Measurements from ENCODE around the gene MBD3L2B. TPM values are rescaled to one million over a fixed set of nuclear protein-coding genes. Genes with fewer than 3 reads are reported as not detected.
"Not testable (repeated sequence)": the region's sequence is repeated elsewhere in the genome, so short reads cannot be mapped to it uniquely, and the experiment has no call there.

MBD3L2B gene
- polyA plus RNA-seq, 1 donor = 0.12 TPM

DNA sequence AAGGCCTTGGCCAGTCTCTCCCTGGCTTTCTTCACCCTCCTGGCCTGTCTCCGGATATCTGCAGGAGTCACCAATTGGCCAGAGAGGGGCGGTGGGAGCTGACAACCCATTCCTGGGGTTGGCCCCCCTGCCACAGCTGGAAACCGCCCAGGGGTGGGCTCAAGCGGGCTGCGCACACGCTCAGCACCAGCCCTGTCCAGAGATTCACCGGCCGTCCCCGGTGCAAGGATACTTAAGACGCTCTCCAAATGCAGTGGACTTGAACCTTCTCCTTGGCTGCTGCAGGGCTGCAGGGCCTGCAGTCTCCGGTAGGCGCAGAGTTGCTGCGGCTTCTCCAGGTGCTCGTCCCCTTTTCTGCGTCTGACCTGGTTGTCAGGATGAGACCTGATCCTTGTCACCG, 35.1 kb upstream of the MBD3L2B start:
- not testable (repeated sequence) for DNase-seq; H3K27me3 ChIP-seq (ENCODE audit: control insufficient read depth, insufficient read depth, low read length)
- no CpG with 5 or more reads among the region's 16 CpGs for WGBS (ENCODE audit: insufficient coverage, low lambda C conversion rate)

DNA sequence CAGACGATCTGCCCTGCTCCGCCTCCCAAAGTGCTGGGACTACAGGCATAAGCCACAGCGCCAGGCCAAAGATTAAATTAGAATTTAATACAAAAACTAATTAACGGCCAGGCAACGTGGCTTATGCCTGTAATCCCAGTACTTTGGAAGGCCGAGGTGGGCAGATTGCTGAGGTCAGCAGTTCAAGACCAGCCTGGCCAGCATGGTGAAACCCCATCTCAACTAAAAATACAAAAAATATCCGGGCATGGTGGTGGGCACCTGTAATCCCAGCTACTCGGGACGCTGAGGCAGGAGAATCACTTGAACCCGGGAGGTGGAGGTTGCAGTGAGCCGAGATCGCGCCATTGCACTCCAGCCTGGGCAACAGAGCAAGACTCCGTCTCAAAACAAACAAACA, 34.4 kb upstream of the MBD3L2B start:
- H3K4me1 ChIP-seq (ENCODE audit: control insufficient read depth, insufficient read depth, low read length); DNase-seq; H3K4me3 ChIP-seq (ENCODE audit: low read length); H3K27ac ChIP-seq (ENCODE audit: low read length); H3K9me3 ChIP-seq (ENCODE audit: control insufficient read depth, low read depth, low read length); H3K36me3 ChIP-seq (ENCODE audit: control insufficient read depth, insufficient read depth, low read length); H3K27me3 ChIP-seq (ENCODE audit: control insufficient read depth, insufficient read depth, low read length): not testable (repeated sequence)
- 100% methylated on average over 2 of the region's 14 CpGs for WGBS (ENCODE audit: insufficient coverage, low lambda C conversion rate)

More for the DNA sequence above, 35.1 kb upstream of the MBD3L2B start:
- not testable (repeated sequence) for H3K36me3 ChIP-seq (ENCODE audit: control insufficient read depth, insufficient read depth, low read length); H3K9me3 ChIP-seq (ENCODE audit: control insufficient read depth, low read depth, low read length); H3K4me1 ChIP-seq (ENCODE audit: control insufficient read depth, insufficient read depth, low read length); H3K27ac ChIP-seq (ENCODE audit: low read length); H3K4me3 ChIP-seq (ENCODE audit: low read length)

DNA sequence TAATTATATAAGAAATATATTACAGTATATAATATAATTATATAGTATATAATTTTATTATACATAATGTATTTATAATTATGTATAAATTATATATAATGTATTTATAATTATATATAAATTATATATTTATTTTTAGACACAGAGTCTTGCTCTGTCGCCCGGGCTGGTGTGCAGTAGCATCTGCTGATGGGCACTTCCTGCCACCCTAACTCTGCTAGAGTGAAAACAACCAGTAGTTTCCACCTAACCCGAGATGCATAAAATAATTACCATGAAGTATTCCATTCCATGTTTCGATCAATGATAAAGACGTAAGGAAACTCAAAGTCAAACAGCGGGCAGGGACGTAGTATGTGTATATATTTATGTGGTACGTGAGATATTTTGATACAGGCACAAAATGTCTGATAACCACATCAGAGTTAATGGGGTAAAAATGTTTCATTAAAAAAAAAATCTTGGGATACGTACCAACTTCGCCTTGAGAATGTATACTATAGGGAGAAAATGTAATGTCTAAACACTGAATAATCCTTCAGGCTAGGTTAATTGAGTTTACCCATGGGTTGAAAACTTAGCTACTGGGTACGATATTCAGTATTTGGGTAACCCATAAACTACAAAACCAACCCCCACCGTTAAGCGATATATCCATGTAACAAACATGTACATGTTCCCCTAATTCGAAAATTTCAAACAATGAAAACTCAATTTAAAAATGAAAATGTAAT, 33.6 kb upstream of the MBD3L2B start:
- not testable (repeated sequence) for H3K4me3 ChIP-seq (ENCODE audit: low read length); DNase-seq; H3K9me3 ChIP-seq (ENCODE audit: control insufficient read depth, low read depth, low read length); H3K27me3 ChIP-seq (ENCODE audit: control insufficient read depth, insufficient read depth, low read length); H3K4me1 ChIP-seq (ENCODE audit: control insufficient read depth, insufficient read depth, low read length); H3K27ac ChIP-seq (ENCODE audit: low read length); H3K36me3 ChIP-seq (ENCODE audit: control insufficient read depth, insufficient read depth, low read length)
- 100% methylated on average over 4 of the region's 14 CpGs for WGBS (ENCODE audit: insufficient coverage, low lambda C conversion rate)

DNA sequence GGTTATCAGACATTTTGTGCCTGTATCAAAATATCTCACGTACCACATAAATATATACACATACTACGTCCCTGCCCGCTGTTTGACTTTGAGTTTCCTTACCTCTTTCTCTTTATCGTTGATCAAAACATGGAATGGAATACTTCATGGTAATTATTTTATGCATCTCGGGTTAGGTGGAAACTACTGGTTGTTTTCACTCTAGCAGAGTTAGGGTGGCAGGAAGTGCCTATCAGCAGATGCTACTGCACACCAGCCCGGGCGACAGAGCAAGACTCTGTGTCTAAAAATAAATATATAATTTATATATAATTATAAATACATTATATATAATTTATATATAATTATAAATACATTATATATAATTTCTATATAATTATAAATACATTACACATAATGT, 31.7 kb upstream of the MBD3L2B start:
- H3K27ac ChIP-seq (ENCODE audit: low read length); H3K36me3 ChIP-seq (ENCODE audit: control insufficient read depth, insufficient read depth, low read length); H3K4me1 ChIP-seq (ENCODE audit: control insufficient read depth, insufficient read depth, low read length); H3K4me3 ChIP-seq (ENCODE audit: low read length); H3K27me3 ChIP-seq (ENCODE audit: control insufficient read depth, insufficient read depth, low read length); DNase-seq; H3K9me3 ChIP-seq (ENCODE audit: control insufficient read depth, low read depth, low read length): not testable (repeated sequence)
- 100% methylated on average over 2 of the region's 7 CpGs for WGBS (ENCODE audit: insufficient coverage, low lambda C conversion rate)

DNA sequence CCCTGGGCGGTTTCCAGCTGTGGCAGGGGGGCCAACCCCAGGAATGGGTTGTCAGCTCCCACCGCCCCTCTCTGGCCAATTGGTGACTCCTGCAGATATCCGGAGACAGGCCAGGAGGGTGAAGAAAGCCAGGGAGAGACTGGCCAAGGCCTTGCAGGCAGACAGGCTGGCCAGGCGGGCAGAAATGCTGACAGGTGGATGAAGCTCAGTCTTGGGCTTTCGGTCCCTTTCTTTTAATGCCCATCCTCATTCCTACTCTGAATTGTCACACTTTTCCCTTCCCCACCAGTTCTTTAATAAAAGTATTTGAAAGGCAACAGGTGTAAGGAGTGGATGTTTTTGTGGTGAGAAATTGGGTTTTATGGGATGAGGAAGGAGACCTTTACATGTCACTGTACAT, 30.2 kb upstream of the MBD3L2B start:
- DNase-seq; H3K4me3 ChIP-seq (ENCODE audit: low read length); H3K9me3 ChIP-seq (ENCODE audit: control insufficient read depth, low read depth, low read length); H3K36me3 ChIP-seq (ENCODE audit: control insufficient read depth, insufficient read depth, low read length); H3K27ac ChIP-seq (ENCODE audit: low read length); H3K27me3 ChIP-seq (ENCODE audit: control insufficient read depth, insufficient read depth, low read length); H3K4me1 ChIP-seq (ENCODE audit: control insufficient read depth, insufficient read depth, low read length): not testable (repeated sequence)
- 100% methylated on average over 1 of the region's 5 CpGs for WGBS (ENCODE audit: insufficient coverage, low lambda C conversion rate)

DNA sequence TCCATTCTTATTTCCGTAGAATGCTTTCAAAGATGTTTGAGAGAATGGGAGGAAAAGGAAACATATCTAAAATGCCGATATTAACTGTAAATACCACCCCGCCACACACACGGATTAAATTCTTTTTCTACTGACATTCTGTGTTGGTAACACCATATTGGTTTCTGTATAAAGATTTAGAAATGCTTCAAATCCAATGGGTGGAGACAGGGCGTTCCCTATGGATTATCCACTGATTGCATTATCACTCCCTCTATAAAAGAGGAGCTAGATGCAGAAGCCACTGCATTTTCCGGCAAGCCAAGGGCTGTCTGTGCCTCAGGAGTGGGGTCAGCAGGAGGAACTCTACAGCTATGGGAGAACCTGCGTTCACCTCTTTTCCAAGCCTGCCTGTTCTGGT, 27.8 kb upstream of the MBD3L2B start, which contains the start of gene MBD3L2:
MBD3L2 (plus strand) TSS at position 301 of the 400 bp plus-strand sequence; CDS start at position 354, 53 bp downstream.
- not testable (repeated sequence) for H3K9me3 ChIP-seq (ENCODE audit: control insufficient read depth, low read depth, low read length); H3K4me1 ChIP-seq (ENCODE audit: control insufficient read depth, insufficient read depth, low read length); DNase-seq; H3K36me3 ChIP-seq (ENCODE audit: control insufficient read depth, insufficient read depth, low read length); H3K4me3 ChIP-seq (ENCODE audit: low read length); H3K27ac ChIP-seq (ENCODE audit: low read length); H3K27me3 ChIP-seq (ENCODE audit: control insufficient read depth, insufficient read depth, low read length)
- WGBS (ENCODE audit: insufficient coverage, low lambda C conversion rate) = no CpG with 5 or more reads among the region's 7 CpGs

DNA sequence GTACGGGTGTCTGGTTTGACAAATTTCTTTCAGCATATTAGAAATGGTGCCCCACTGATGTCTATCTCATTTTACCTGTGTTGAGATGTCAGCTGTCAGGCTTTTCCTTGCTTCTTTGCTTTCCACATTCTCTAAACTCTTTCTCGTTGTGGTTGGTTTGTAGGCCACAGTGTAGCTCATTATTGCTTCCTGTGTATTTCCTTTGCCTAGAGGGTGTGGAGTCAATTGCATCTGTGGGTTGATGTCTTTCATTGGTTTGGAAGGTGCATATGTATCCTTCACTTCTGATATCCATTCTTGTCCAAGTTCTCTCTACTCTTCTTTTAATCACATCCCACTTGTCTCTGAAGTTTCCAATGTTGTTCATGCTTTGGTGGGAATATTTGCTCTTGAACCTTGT, 20.3 kb upstream of the MBD3L2B start:
- not testable (repeated sequence) for H3K36me3 ChIP-seq (ENCODE audit: control insufficient read depth, insufficient read depth, low read length); DNase-seq; H3K9me3 ChIP-seq (ENCODE audit: control insufficient read depth, low read depth, low read length); H3K27ac ChIP-seq (ENCODE audit: low read length); H3K27me3 ChIP-seq (ENCODE audit: control insufficient read depth, insufficient read depth, low read length); H3K4me1 ChIP-seq (ENCODE audit: control insufficient read depth, insufficient read depth, low read length); H3K4me3 ChIP-seq (ENCODE audit: low read length)
- no CpG with 5 or more reads among the region's 2 CpGs for WGBS (ENCODE audit: insufficient coverage, low lambda C conversion rate)

DNA sequence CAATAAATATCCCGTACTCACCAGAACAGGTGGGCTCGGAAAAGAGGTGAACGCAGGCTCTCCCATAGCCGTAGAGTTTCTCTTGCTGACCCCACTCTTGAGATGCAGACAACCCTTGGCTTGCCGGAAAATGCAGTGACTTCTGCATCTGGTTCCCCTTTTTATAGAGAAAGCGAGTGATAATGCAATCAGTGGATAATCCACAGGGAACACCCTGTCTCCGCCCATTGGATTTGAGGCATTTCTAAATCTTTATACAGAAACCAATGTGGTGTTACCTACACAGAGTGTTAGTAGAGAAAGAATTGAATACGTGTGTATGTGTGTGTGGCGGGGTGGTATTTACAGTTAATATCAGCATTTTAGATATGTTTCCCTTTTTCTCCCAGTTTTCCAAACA, 18.8 kb upstream of the MBD3L2B start, which contains the start of gene MBD3L4:
MBD3L4 (minus strand) TSS at position 101 of the 400 bp plus-strand sequence; CDS start at position 66, 35 bp downstream.
- H3K27ac ChIP-seq (ENCODE audit: low read length); H3K9me3 ChIP-seq (ENCODE audit: control insufficient read depth, low read depth, low read length); H3K36me3 ChIP-seq (ENCODE audit: control insufficient read depth, insufficient read depth, low read length); H3K4me3 ChIP-seq (ENCODE audit: low read length); H3K27me3 ChIP-seq (ENCODE audit: control insufficient read depth, insufficient read depth, low read length); DNase-seq; H3K4me1 ChIP-seq (ENCODE audit: control insufficient read depth, insufficient read depth, low read length): not testable (repeated sequence)
- no CpG with 5 or more reads among the region's 9 CpGs for WGBS (ENCODE audit: insufficient coverage, low lambda C conversion rate)

DNA sequence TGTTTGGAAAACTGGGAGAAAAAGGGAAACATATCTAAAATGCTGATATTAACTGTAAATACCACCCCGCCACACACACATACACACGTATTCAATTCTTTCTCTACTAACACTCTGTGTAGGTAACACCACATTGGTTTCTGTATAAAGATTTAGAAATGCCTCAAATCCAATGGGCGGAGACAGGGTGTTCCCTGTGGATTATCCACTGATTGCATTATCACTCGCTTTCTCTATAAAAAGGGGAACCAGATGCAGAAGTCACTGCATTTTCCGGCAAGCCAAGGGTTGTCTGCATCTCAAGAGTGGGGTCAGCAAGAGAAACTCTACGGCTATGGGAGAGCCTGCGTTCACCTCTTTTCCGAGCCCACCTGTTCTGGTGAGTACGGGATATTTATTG, 9.0 kb upstream of the MBD3L2B start, which contains the start of gene MBD3L5:
MBD3L5 (plus strand) TSS at position 301 of the 400 bp plus-strand sequence; CDS start at position 335, 34 bp downstream.
- not testable (repeated sequence) for H3K4me1 ChIP-seq (ENCODE audit: control insufficient read depth, insufficient read depth, low read length); H3K4me3 ChIP-seq (ENCODE audit: low read length); H3K36me3 ChIP-seq (ENCODE audit: control insufficient read depth, insufficient read depth, low read length); H3K27me3 ChIP-seq (ENCODE audit: control insufficient read depth, insufficient read depth, low read length); H3K27ac ChIP-seq (ENCODE audit: low read length); DNase-seq; H3K9me3 ChIP-seq (ENCODE audit: control insufficient read depth, low read depth, low read length)
- no CpG with 5 or more reads among the region's 9 CpGs for WGBS (ENCODE audit: insufficient coverage, low lambda C conversion rate)

DNA sequence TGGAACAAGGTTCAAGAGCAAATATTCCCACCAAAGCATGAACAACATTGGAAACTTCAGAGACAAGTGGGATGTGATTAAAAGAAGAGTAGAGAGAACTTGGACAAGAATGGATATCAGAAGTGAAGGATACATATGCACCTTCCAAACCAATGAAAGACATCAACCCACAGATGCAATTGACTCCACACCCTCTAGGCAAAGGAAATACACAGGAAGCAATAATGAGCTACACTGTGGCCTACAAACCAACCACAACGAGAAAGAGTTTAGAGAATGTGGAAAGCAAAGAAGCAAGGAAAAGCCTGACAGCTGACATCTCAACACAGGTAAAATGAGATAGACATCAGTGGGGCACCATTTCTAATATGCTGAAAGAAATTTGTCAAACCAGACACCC, 7.6 kb upstream of the MBD3L2B start:
- DNase-seq; H3K27me3 ChIP-seq (ENCODE audit: control insufficient read depth, insufficient read depth, low read length); H3K36me3 ChIP-seq (ENCODE audit: control insufficient read depth, insufficient read depth, low read length); H3K27ac ChIP-seq (ENCODE audit: low read length); H3K4me3 ChIP-seq (ENCODE audit: low read length); H3K9me3 ChIP-seq (ENCODE audit: control insufficient read depth, low read depth, low read length); H3K4me1 ChIP-seq (ENCODE audit: control insufficient read depth, insufficient read depth, low read length): not testable (repeated sequence)
- WGBS (ENCODE audit: insufficient coverage, low lambda C conversion rate) = no CpG with 5 or more reads among the region's 1 CpG

DNA sequence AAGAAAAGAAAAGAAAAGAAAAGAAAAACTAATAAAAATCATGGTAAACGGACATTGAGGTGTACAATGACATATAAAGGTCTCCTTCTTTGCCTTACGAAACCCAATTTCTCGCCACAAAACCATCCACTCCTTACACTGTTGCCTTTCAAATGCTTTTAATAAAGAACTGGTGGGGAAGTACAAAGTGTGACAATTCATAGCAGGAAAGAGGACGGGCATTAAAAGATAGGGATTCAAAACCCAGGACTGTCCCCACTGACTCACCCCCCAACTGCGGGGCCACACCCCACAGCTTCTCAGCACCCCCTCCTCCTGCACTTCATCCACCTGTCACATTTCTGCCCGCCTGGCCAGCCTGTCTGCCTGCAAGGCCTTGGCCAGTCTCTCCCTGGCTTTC, 2.4 kb downstream of the MBD3L2B start:
- H3K4me1 ChIP-seq (ENCODE audit: control insufficient read depth, insufficient read depth, low read length) = no peaks in the 10 kb centered on the region
- 100% methylated on average over 1 of the region's 6 CpGs for WGBS (ENCODE audit: insufficient coverage, low lambda C conversion rate)
- no peak for DNase-seq
- no peak overlapping the region for H3K4me3 ChIP-seq (ENCODE audit: low read length)
- H3K27me3 ChIP-seq (ENCODE audit: control insufficient read depth, insufficient read depth, low read length) = no peaks in the 10 kb centered on the region
- no peaks in the 10 kb centered on the region for H3K9me3 ChIP-seq (ENCODE audit: control insufficient read depth, low read depth, low read length)
- H3K27ac ChIP-seq (ENCODE audit: low read length) = no peak overlapping the region
- no peaks in the 10 kb centered on the region for H3K36me3 ChIP-seq (ENCODE audit: control insufficient read depth, insufficient read depth, low read length)
